Stimulated activated CD4-positive, alpha-beta T cell treated with anti-CD3 and anti-CD28 coated beads, TNF-alpha, amount 100 ng/mL, for 4 hours (primary cell): ENCODE measurements around the gene SMAD1.
A peak's percentile ranks its signal among the peaks of the same experiment; 100 is the strongest.
"Not testable (repeated sequence)": the region's sequence is repeated elsewhere in the genome, so short reads cannot be mapped to it uniquely, and the experiment has no call there.

Experiments used
- DNase-seq, 3 experiments: peaks; one replicate each; pipeline ENCODE4 v3.0.0-alpha.2; 2020; ENCODE audit warnings: low read depth in 3 of 3

The SMAD1 gene

GRCh38 chr4:145528601-145529000 lies 46.9 kb downstream of the SMAD1 start:
- no peak for DNase-seq

DNA sequence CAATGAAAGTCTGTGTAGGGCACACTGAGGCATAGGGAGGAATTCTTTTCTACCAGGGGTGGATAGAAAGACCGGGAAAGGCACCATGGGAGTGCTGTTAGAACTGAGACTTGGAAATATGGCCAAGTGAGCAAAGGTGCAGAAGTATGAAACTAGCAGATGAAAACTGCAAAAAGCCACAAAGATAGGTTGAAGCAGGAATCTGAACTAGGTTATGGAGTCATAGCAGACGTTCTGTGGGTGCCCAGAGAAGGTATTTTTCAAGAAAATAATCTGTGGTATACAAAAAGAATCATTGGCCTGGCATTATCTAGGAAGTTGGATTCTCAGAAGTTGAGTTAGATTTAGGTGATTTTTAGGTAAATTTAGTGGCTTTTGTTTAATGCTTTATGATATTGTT lies 48.5 kb downstream of the SMAD1 start:
- no peak for DNase-seq

- DNase-seq, result no peak
Observed at GRCh38 chr4:145530662-145531061, 49.0 kb downstream of the SMAD1 start.

- no peak for DNase-seq
Observed at GRCh38 chr4:145531223-145531622, 49.6 kb downstream of the SMAD1 start.

DNA sequence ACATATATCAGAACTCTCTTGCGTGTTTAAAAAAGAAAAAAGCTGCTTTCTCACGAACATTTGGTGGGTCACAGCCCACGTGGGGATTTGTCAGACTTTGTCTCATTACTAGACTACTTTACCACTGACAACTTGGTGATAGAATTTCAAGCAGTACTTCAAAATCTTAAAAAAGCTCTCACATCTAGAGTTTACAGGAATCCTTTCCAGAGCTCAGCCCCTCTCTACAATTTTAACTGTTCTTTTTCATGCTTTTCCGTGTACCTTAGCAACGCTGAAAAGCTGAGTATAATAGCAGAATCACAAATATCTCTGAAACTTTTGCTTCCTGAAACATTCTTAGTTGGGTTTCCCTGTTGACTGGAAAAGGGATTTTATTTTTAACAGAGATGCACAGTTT lies 50.2 kb downstream of the SMAD1 start:
- DNase-seq, result no peak

DNA sequence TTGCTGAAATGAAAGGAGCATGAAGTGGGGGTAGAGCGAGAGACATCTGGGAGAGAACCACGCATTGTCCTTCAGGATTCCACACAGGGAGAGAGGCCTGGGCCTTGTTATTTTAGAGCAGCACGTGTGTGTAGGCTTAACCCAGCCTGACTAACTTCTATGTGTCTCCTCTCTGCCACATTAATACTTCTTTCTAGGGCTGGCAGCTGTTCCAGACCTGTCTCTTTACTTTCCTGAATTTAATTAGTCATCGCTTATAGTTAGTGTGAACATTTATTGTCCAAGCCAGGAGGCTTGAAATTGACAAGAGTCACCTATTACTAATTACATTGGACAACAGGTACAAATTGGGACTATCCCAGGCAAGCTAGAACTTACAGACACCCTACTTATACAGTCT lies 51.3 kb downstream of the SMAD1 start:
- DNase-seq, result no peak

DNA sequence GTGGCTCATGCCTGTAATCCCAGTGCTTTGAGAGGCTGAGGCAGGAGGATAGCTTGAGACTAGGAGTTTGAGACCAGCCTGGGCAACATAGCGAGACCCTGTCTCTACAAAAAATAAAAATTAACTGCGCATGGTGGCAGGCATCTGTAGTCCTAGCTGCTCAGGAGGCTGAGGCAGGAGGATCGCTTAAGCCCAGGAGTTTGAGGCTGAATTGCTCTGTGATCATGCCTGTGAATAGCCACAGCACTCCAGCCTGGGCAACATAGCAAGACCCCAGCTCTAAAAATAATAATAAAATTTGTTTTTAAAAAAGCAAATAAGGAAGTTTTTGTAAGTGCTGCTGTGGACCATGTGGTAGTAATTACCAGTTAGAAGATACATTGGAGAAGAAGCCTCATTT lies 51.8 kb downstream of the SMAD1 start:
- DNase-seq, result not testable (repeated sequence)

DNA sequence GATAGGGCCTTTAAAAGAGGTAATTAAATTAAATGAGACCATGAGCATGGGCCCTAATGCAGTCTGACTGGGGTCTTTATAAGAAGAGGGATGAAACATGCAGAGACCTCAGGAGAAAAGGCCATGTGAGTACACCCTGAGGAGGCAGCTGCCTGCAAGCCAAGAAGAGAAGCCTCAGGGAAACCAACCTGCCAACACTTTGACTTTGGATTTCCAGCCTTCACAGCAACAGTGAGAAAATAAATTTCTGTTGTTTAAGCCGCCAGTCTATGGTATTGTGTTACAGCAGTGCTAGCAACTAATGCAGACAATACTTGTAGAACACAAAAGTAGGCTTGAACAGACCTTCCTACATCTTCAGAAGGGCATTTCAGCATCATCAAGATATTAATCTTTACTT lies 52.3 kb downstream of the SMAD1 start:
- no peak for DNase-seq

DNA sequence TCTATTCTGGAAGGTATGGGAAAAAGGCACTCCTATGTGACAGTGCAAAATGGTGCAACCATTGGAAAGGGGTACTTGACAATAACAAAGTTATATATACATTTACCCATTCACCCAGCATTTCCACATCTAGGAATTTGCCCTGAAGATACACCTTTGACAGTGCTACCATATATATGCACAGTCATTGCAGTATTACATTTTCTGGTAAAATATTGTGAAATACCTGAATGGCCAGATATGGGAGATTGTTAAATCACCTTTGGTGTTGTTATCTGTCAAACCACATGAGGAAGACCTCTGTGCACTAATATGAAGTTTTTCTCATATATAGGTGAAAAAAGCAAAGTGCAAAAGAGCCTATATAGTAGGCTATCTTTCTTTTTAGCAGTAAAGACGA lies 53.5 kb downstream of the SMAD1 start:
- no peak for DNase-seq

DNA sequence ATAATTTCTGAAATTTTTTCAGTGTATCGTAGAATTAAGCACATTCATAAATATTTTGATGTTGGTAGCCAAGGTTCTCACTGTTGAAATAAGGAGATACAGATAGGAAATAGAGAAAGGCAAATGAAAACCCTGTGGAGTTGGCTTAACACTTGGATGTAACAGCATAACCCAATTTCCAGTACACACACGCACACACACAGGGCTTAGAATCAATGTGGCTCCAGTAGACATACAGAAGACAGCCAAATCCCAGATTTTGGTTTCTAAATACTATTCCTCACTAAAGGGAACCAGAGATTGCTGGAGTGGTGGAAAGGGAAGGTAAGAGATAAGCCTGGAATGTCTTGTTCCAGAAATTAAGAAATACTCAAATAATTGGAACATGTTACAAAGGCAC lies 54.4 kb downstream of the SMAD1 start:
- DNase-seq, result no peak

DNA sequence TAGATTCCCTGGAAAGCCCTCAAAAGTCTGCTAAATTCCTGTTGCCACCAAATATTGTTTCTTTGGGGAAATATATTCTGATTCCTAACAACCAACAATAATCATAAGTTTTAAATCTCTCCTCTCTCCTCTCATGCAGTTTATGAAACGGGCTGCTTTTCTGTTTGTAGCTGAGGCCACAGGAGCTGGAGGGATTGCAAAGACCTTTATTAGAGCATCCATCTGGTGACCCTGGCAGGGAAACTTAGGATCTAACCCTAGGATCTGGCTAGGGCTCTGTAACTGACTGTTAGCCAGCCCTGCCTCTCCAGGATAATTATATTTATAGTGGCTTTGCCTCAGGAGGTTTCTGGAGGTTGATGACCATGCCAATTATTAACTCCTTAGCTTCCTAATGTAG lies 56.9 kb downstream of the SMAD1 start:
- no peak for DNase-seq

DNA sequence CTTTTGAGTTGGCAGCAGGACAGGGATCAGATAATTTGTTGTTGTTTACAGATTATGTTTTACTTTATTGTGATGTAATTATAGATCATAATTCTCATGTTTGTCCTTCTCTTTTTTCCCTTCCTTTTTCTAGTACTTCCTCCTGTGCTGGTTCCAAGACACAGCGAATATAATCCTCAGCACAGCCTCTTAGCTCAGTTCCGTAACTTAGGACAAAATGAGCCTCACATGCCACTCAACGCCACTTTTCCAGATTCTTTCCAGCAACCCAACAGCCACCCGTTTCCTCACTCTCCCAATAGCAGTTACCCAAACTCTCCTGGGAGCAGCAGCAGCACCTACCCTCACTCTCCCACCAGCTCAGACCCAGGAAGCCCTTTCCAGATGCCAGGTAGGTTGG lies 58.0 kb downstream of the SMAD1 start:
- no peak for DNase-seq

DNA sequence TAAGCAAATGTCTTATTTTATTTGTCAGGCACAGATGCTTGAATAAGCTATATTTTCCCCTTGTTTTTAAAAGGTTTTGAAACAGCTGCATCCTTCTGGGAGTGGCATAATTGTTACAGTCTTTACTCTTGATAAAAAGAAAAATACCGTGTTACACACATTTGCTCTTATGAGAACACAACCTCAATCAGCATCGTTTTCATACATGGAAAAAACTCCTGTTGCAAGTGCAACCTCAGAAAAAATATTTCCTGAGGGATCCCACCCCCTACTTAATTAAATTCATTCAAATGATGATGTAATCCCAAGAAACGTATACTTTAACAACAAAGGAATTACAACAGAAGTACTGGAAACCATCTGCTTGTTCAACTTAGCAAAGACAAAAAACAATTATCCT lies 58.6 kb downstream of the SMAD1 start:
- no peak for DNase-seq

DNA sequence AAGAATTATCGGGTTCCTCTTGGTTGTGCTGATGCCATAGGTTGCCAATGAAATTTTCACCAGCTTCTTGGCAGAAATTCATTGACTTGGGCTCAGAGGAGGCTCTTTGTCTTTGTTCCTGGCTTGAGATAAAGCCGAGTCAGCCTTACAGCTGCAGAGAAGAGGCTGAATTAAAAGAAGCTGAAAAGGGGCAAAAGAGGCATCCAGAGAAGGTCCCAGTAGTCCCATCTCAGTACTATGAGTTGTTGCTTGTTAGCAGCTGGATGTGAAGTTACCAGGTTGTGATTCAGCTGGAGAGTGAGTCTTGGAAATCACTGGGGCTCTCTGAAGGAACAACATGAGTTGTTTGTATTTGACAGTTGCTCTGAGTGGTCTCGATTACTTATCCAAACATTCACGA lies 59.7 kb downstream of the SMAD1 start:
- no peak for DNase-seq

DNA sequence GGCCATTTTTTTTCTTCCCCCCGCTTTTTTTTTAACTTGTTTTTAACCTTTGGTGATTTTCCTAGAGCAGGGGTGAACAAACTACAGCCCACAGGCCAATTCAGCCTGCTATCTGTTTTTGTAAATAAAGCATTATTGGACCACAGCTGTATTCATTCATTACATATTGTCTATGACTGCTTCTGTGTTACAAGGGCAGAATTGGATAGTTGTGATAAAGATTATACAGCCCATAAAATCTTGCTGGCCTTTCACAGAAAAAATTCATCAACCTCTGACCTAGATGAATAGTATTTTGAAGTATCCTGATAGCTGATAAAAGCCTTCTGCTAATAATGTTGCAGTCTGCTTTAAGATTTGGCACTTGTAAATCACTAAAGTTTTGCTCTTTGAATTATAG lies 63.4 kb downstream of the SMAD1 start:
- no peak for DNase-seq

DNA sequence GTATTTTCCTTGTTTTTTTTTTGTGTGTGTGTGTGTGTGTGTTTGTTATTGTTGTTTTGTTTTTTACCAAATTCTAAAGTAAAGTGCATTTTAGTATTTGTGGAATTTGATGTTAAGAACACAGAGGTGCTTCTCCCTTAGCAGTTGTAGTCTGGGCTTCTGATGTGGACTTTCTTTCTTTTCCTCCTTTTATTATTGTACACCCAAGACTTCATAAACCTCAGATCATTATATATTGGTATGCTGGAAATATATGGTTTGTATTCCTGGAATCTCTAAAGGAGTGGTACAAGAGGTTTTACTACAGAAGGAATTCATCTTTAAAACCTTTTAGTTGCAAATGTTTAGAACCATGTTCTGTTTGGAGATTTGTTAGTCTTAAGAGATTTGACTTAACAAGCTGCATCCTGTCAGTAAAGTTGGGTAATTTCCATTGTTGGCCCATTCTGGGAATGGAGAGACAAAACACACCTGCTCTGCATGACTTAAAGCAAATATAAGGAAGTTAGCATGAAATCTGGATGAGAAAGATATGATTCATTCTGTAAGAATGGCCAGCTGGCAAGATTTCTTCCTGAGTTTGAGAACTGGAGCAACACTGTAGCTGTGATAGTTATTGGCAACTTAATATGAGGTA lies 64.0 kb downstream of the SMAD1 start:
- DNase-seq, result no peak

- no peak for DNase-seq
Observed at GRCh38 chr4:145546175-145546915, 64.7 kb downstream of the SMAD1 start.

GRCh38 chr4:145551660-145552059 lies 70.0 kb downstream of the SMAD1 start:
- DNase-seq, result no peak

- DNase-seq, result no peak
Observed at GRCh38 chr4:145552181-145552822, 70.6 kb downstream of the SMAD1 start.

DNA sequence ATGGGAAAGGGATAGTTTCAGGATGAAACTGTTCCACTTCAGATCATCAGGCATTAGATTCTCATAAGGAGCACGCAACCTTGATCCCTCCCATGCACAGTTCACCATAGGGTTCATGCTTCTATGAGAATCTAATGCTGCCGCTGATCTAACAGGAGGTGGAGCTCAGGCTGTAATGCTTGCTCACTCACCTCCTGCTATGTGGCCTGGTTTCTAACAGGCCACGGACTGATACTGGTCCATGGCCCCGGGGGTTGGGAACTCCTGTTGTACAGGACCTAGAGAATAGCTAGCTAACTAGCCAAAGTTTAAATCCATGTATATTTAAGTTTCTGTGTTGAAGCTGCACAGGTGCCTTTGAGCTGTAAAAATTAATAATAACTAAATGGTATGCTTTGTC lies 71.7 kb downstream of the SMAD1 start:
- DNase-seq, result no peak

- no peak for DNase-seq
Observed at GRCh38 chr4:145554691-145555090, 73.0 kb downstream of the SMAD1 start.

DNA sequence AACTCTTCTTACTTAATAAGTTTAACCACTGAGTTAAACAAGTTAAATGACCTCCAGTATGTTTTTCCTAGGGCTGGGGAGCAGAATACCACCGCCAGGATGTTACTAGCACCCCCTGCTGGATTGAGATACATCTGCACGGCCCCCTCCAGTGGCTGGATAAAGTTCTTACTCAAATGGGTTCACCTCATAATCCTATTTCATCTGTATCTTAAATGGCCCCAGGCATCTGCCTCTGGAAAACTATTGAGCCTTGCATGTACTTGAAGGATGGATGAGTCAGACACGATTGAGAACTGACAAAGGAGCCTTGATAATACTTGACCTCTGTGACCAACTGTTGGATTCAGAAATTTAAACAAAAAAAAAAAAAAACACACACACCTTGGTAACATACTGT lies 76.1 kb downstream of the SMAD1 start:
- peak; percentile 10 to 26 (median 14) for DNase-seq

GRCh38 chr4:145563293-145563985 lies 81.8 kb downstream of the SMAD1 start:
- DNase-seq, result no peak
